ENCODE data around the gene GORASP1. TPM values are rescaled to one million over a fixed set of nuclear protein-coding genes. Genes with fewer than 3 reads are reported as not detected.

Gene GORASP1
- 73.6 TPM for total RNA-seq (2013)
- polyA plus RNA-seq (100 to 1,000 TPM in 1 of 3 donors, 10 to 100 TPM in 2; 23.2 to 105 (median 31.2) TPM), polyA minus RNA-seq (70.8 and 89.9 TPM in 2 replicates), total RNA-seq (11.4 to 48.6 (median 35.5) reads per million in 11 experiments)

DNA sequence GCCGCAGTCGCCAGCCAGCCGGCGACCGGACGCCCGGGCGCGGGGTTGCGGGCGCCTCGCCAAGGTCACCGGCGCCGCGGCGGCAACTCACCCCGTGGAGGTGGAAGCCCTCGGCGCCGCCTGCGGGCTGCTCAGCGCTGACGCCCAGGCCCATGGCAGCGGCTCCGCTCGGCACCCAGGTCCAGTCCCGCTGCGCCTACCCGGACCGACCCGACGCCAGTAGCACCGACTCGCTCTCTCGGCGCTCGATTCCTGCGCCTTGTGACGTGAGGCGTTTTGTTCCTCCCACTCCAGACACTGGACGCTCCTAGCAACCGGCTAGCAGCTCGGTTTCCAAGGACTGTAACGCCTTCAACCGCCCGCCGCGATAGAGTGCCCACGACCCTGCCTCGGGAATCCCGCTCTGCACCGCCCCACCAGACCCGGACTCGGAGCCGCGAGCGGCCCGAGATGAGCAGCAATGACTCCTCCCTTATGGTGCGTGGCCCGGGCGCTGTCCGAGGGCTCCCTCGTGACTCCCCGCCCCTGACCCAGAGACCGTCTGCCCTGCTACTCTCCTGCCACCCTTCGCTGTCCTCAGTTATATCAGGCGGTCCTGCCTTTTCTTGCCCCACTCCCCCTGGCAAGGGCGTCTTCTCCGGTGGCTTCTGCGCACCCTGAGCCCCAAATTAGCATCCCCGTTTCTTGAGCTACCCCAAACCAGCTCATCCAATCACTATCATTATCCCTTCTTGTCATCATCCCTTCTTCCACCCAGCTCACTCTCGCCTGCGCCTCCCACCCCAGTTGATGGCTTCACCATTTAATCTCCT, at the start of gene GORASP1, which contains the start of gene TTC21A:
Gene GORASP1 (minus strand): TSS at position 240 of the 812 bp plus-strand sequence. CDS start 86 bp downstream, at position 154.
Gene TTC21A (plus strand): TSS at position 293 of the 812 bp plus-strand sequence. CDS start 158 bp downstream, at position 451.
- Mint-ChIP-seq H3K36me3 (peaks cover 15 to 34% of the 10 kb centered on the region in 2 donors), H3K4me1 (peaks cover 54% of the 10 kb centered on the region), H3K27ac (peak within 1 kb of the TSS; percentile 89 to 98 (median 95)), H3K27me3 (ENCODE audit: low read depth in 3 of 3) (peaks cover 5 to 16% (median 12%) of the 10 kb centered on the region in 3 donors), H3K9me3 (no peaks in the 10 kb centered on the region), H3K4me3 (peak within 1 kb of the TSS; percentile 96)
- no peaks in the 10 kb centered on the region for H3K9me3 ChIP-seq (replicated peaks in 1 of 2; ENCODE audit: control insufficient read depth in 1 of 2, insufficient read depth in 1 of 2, low read length in 2 of 2)
- peak within 1 kb of the TSS; percentile 64 to 85 (median 81) for H3K4me3 ChIP-seq (replicated peaks in 1 of 3; ENCODE audit: low read depth in 2 of 3, low read length in 3 of 3)
- peaks cover 40% of the 10 kb centered on the region for H4K20me1 ChIP-seq (ENCODE audit: insufficient read depth, low read length)
- intact Hi-C loops (cut with micrococcal nuclease), result loop anchor here (2.0 to 10.0 kb wide), 4 partner anchors 39 to 177 kb away; partner anchors contain the start of gene CX3CR1 (in 1 of the 2)
- WGBS (ENCODE audit: insufficient coverage), result under 1% methylated on average over 74 of the region's 74 CpGs
- H3K36me3 ChIP-seq (replicated peaks in 1 of 2; ENCODE audit: control insufficient read depth in 1 of 2, insufficient read depth in 2 of 2, low read length in 2 of 2), result peaks cover 0 to 9% of the 10 kb centered on the region in 2 donors
- peak within 1 kb of the TSS; percentile 87 for H3K9ac ChIP-seq (ENCODE audit: insufficient read depth, low read length, poor library complexity, severe bottlenecking)
- no peaks in the 10 kb centered on the region for H3K27me3 ChIP-seq (ENCODE audit: control insufficient read depth in 2 of 2, insufficient read depth in 2 of 2, low read length in 2 of 2)
- peak; percentile 71 to 82 (median 78) for DNase-seq
- peaks cover 49% of the 10 kb centered on the region for H3K79me2 ChIP-seq (ENCODE audit: insufficient read depth, low read length)
- H3K27ac ChIP-seq (ENCODE audit: low read depth in 1 of 2, low read length in 2 of 2), result peak within 1 kb of the TSS; percentile 64 to 82
- H2AFZ ChIP-seq (ENCODE audit: insufficient read depth, low read depth, low read length, poor library complexity, severe bottlenecking), result peak within 1 kb of the TSS; percentile 87
- H3K4me2 ChIP-seq (replicated peaks; ENCODE audit: extremely low read depth, low read length, poor library complexity, severe bottlenecking), result peak within 1 kb of the TSS; percentile 95
- peaks cover 29 to 42% of the 10 kb centered on the region in 2 donors for H3K4me1 ChIP-seq (ENCODE audit: control insufficient read depth in 1 of 2, insufficient read depth in 2 of 2, low read length in 2 of 2)
- TF ChIP-seq, protein P1, sequence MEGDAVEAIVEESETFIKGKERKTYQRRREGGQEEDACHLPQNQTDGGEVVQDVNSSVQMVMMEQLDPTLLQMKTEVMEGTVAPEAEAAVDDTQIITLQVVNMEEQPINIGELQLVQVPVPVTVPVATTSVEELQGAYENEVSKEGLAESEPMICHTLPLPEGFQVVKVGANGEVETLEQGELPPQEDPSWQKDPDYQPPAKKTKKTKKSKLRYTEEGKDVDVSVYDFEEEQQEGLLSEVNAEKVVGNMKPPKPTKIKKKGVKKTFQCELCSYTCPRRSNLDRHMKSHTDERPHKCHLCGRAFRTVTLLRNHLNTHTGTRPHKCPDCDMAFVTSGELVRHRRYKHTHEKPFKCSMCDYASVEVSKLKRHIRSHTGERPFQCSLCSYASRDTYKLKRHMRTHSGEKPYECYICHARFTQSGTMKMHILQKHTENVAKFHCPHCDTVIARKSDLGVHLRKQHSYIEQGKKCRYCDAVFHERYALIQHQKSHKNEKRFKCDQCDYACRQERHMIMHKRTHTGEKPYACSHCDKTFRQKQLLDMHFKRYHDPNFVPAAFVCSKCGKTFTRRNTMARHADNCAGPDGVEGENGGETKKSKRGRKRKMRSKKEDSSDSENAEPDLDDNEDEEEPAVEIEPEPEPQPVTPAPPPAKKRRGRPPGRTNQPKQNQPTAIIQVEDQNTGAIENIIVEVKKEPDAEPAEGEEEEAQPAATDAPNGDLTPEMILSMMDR (IDR thresholded peaks at IDR 0.05), result no peak

DNA sequence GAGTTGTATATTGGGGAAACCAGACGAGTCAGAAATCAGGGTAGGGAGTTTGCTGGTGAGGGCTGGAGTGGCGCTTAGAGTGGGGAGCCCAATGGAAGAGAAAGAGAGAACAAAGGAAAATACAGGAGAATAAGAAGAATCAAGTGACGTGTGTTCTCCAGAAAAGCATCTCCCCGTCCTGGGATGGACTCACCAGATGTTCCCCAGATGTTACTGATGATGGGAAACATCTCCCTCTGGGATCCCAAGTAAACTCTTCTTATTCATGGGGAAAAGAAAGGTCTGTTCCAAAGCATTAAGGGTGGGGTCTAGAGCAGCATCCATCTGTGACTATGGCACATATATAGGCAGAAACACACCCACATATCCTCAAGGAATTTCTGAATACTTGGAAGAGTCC, 49.0 kb upstream of the GORASP1 start:
- peaks cover 9 to 11% of the 10 kb centered on the region in 2 donors for H3K36me3 Mint-ChIP-seq
- peaks cover 24% of the 10 kb centered on the region for H3K4me1 Mint-ChIP-seq
- Histone ChIP-seq H3K4me3 (replicated peaks in 1 of 3; ENCODE audit: low read depth in 2 of 3, low read length in 3 of 3) (no peak overlapping the region), H3K4me2 (replicated peaks; ENCODE audit: extremely low read depth, low read length, poor library complexity, severe bottlenecking) (no peak overlapping the region), H3K36me3 (replicated peaks in 1 of 2; ENCODE audit: control insufficient read depth in 1 of 2, insufficient read depth in 2 of 2, low read length in 2 of 2) (no peaks in the 10 kb centered on the region), H3K79me2 (ENCODE audit: insufficient read depth, low read length) (peaks cover 12% of the 10 kb centered on the region), H4K20me1 (ENCODE audit: insufficient read depth, low read length) (peaks cover 18% of the 10 kb centered on the region), H3K9me3 (replicated peaks in 1 of 2; ENCODE audit: control insufficient read depth in 1 of 2, insufficient read depth in 1 of 2, low read length in 2 of 2) (no peaks in the 10 kb centered on the region), H2AFZ (ENCODE audit: insufficient read depth, low read depth, low read length, poor library complexity, severe bottlenecking) (no peak overlapping the region), H3K27ac (ENCODE audit: low read depth in 1 of 2, low read length in 2 of 2) (no peak overlapping the region), H3K4me1 (ENCODE audit: control insufficient read depth in 1 of 2, insufficient read depth in 2 of 2, low read length in 2 of 2) (peaks cover 15% of the 10 kb centered on the region in 2 donors), H3K9ac (ENCODE audit: insufficient read depth, low read length, poor library complexity, severe bottlenecking) (no peak overlapping the region), H3K27me3 (ENCODE audit: control insufficient read depth in 2 of 2, insufficient read depth in 2 of 2, low read length in 2 of 2) (no peaks in the 10 kb centered on the region)
- no peak for DNase-seq
- TF ChIP-seq, protein P1 (IDR thresholded peaks at IDR 0.05), result no peak
- 93% methylated on average over 2 of the region's 4 CpGs for WGBS (ENCODE audit: insufficient coverage)
- H3K9me3 Mint-ChIP-seq, result peaks cover 0 to 3% (median 2%) of the 10 kb centered on the region in 7 donors
- peak overlapping the region in 1 of 2 donors; percentile 1 for H3K4me3 Mint-ChIP-seq
- peaks cover 0 to 11% (median 4%) of the 10 kb centered on the region in 3 donors for H3K27me3 Mint-ChIP-seq (ENCODE audit: low read depth in 3 of 3)
- intact Hi-C loops (cut with micrococcal nuclease), result no loop called here
- no peak overlapping the region for H3K27ac Mint-ChIP-seq

Measured in CD14-positive monocyte (primary cell).